BJ (cell line): ENCODE data around the gene LRIT2. TPM values are rescaled to one million over a fixed set of nuclear protein-coding genes. Genes with fewer than 3 reads are reported as not detected.

ENCODE experiments used
- CTCF ChIA-PET: fragments of 350-600 bp; formaldehyde crosslinking; extraction: SDS; loops from one replicate; lab custom pipeline; 2021; ENCODE audit warnings: antibody characterized with exemption, inconsistent platforms; lab: Yijun Ruan, JAX
- POLR2A ChIA-PET: fragments of 300-600 bp; sonication (Branson Sonifier 250); formaldehyde crosslinking; extraction: SDS; loops from one replicate; lab custom pipeline; 2021; ENCODE audit warnings: antibody characterized with exemption; lab: Charles Lee
- DNase-seq: peaks from one replicate; pipeline ENCODE4 v3.0.0-alpha.2; 2011; ENCODE audit warnings: low read depth
- H3K27me3 ChIP-seq: 2 replicates; pipeline ENCODE4 v1.6.0; 2011; ENCODE audit warnings: low read length; ENCODE audit not compliant: control insufficient read depth, insufficient read depth
- H3K36me3 ChIP-seq: 2 replicates; pipeline ENCODE4 v1.5.1; 2011; ENCODE audit warnings: low read length; ENCODE audit not compliant: control insufficient read depth, insufficient read depth
- H3K4me3 ChIP-seq: 2 replicates; pipeline ENCODE4 v1.5.1; 2011; ENCODE audit warnings: low read depth, mild to moderate bottlenecking, control low read depth, low read length
- polyA plus RNA-seq: library from polyadenylated mRNA; depleted of rRNA; stranded (reverse); fragments of >200 nt; gene quantifications from 2 replicates; pipeline ENCODE4 v1.2.3, GENCODE V29; 2011
- TF ChIP-seq, protein P1 (sequence below): IDR thresholded peaks from 2 replicates; pipeline ENCODE4 v1.5.1; 2011; ENCODE audit warnings: low read depth, mild to moderate bottlenecking, control low read depth, inconsistent platforms, low read length, moderate library complexity; ENCODE audit not compliant: insufficient read depth

The LRIT2 gene
- polyA plus RNA-seq, 1 experiment: not detected

DNA sequence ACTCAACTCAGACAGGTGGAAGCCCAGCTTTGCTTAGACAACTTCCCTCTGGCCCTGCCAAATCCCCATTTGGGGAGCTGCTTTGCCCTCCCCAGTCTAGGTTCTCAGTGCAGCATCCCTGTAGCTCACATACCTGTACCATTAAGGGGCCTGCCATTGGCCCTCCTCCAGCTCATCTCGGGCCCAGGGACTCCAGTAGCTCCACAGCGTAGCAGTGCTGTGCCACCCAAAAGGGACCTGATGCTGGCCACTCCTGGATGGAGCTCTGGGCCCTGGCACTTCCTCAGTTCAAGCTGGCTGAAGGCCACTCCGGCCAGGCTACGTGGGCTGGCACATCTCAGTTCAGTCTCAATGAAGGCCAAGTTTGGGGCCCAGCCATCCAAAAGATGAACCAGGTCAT lies 8.6 kb upstream of the LRIT2 start:
- ChIA-PET CTCF (interaction anchor here (1.2 kb wide), 1 partner anchor 21 kb away, joined by 3 read pairs; no protein-coding TSS in a partner anchor), POLR2A (no interaction called here)
- no peak overlapping the region for H3K4me3 ChIP-seq
- TF ChIP-seq, protein P1, sequence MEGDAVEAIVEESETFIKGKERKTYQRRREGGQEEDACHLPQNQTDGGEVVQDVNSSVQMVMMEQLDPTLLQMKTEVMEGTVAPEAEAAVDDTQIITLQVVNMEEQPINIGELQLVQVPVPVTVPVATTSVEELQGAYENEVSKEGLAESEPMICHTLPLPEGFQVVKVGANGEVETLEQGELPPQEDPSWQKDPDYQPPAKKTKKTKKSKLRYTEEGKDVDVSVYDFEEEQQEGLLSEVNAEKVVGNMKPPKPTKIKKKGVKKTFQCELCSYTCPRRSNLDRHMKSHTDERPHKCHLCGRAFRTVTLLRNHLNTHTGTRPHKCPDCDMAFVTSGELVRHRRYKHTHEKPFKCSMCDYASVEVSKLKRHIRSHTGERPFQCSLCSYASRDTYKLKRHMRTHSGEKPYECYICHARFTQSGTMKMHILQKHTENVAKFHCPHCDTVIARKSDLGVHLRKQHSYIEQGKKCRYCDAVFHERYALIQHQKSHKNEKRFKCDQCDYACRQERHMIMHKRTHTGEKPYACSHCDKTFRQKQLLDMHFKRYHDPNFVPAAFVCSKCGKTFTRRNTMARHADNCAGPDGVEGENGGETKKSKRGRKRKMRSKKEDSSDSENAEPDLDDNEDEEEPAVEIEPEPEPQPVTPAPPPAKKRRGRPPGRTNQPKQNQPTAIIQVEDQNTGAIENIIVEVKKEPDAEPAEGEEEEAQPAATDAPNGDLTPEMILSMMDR: no peak
- no peaks in the 10 kb centered on the region; the same call in 1 of the 2 replicates for H3K27me3 ChIP-seq
- DNase-seq: no peak
- no peaks in the 10 kb centered on the region for H3K36me3 ChIP-seq

DNA sequence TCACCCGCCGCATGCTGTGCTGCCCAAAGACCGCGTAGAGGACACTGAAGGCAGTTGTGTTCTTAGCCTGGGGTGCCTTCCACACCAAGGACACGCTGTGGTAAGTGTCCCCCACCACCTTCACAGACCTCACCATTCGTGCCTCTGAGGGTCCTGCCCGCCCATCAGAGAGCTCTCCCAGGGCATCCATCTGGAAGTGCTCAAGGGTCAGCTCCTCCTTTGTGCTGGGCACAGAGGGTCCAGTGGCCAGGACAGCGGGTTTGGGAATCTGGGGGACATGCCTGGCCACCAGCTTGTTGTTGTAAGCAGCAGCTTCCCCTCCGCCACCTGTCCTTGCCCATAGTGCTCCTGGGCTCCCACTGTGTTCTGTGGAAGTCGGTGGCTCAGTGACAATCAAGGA lies 7.0 kb upstream of the LRIT2 start:
- TF ChIP-seq, protein P1: no peak
- CTCF ChIA-PET: no interaction called here
- no peak for DNase-seq
- POLR2A ChIA-PET: no interaction called here
- Histone ChIP-seq H3K36me3 (no peaks in the 10 kb centered on the region), H3K4me3 (no peak overlapping the region), H3K27me3 (no peaks in the 10 kb centered on the region)

DNA sequence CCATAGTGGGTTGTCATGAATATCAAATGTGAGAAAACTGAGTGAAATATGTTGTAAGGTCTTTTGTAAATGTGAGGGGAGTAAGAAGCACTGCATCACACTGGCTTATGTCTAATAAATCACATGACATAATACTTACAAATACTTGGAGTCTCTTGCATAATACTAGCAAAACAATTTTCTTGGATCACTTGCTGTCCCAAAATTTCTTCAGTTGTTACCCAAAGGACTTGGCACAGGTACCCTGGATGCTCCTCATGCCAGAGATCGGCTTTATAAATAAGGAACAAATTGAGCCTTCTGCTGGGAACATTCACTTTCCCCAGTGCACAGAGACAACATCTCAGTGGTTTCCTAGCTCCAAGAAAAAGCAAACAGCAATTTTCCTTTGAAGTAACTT lies 5.0 kb upstream of the LRIT2 start:
- Histone ChIP-seq H3K36me3 (no peaks in the 10 kb centered on the region), H3K4me3 (no peak overlapping the region), H3K27me3 (no peaks in the 10 kb centered on the region)
- no peak for DNase-seq
- ChIA-PET CTCF (no interaction called here), POLR2A (no interaction called here)
- TF ChIP-seq, protein P1: no peak

DNA sequence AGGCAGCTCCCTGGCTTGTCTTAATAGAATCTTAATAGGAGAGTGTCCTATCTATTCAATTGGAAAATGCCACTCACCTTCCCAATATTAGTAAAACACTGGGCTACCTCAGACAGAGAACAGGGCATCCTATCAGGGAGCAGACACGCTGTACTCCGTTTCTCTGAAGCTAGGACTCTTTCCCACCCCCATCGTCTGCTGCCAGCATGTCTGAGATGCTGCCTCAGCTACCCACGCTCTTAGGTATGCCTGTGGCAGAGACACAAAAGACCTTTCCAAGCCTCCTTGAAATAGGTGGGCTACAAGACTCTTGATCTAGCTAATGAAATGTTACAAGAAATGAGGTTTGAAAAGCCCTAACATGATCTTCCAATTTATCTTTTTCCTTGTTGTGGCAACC lies 2.5 kb upstream of the LRIT2 start:
- Histone ChIP-seq H3K4me3 (no peak overlapping the region), H3K36me3 (no peaks in the 10 kb centered on the region), H3K27me3 (no peaks in the 10 kb centered on the region)
- TF ChIP-seq, protein P1: no peak
- no peak for DNase-seq
- POLR2A ChIA-PET: no interaction called here
- CTCF ChIA-PET: no interaction called here

DNA sequence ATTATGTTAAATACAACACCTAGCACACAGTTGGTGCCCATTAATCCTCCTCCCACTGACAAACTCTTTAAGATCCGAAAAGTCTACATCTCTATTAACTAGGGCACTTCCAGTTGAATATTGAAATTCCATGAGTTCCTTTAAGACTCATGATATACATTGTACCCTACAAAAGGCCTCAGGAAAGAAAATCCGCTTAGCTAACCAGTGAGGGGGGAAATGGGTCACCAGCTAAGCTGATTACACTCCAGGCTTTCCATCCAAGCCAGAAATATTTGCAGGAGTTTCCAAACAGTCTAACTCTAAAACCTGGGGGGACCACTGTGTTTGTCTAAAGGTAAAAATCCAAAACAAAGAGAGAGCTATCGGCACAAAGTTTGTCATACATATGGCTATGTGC lies 1.3 kb upstream of the LRIT2 start:
- POLR2A ChIA-PET: no interaction called here
- CTCF ChIA-PET: no interaction called here
- H3K27me3 ChIP-seq: no peaks in the 10 kb centered on the region
- TF ChIP-seq, protein P1: no peak
- DNase-seq: no peak
- no peak overlapping the region for H3K4me3 ChIP-seq
- H3K36me3 ChIP-seq: no peaks in the 10 kb centered on the region
